DMS53 (cell line): ENCODE results near the gene EIF3M.
"Not testable (repeated sequence)": the region's sequence is repeated elsewhere in the genome, so short reads cannot be mapped to it uniquely, and the experiment has no call there.

Experiments used
- DNase-seq: peaks from one replicate; lab custom pipeline; 2025; lab: John Stamatoyannopoulos, UW

Gene EIF3M

GRCh38 chr11:32597921-32598320 is 14.3 kb downstream of the EIF3M start:
- DNase-seq: no peak

DNA sequence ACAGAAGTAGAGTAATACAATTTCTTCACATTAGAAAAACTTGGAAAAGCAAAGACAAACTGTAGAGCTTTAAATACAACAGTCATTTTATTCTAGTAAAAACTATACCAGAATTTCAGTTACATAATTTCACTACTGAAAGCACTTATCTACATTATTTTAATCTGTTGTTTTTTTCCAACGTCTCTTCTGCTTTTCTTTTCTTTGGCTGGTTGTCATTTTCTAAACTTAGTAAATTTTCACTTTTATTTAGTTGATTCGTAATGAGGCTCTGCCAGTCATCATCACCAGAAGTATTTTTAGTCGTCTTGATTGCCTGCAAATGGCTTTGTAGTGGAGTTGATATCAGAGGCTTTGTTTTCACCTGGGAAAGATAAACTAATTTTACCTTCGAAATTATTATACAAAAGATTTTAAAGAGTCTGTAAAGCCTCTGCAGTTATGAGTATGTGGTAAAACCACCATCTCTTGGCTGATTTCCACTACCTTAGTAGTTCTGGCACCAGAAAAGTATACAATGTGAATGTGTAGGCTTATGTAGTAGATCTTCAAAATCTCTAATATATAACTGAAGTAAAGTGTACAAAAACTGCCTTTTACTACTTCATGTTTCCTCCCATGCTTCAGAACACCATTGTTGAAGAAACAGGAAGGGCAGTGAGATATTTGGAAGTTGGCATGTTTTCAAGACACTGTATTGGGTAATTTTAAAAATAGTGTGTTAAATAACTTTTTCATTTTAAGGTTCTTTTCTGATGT is 19.2 kb downstream of the EIF3M start:
- no peak for DNase-seq

DNA sequence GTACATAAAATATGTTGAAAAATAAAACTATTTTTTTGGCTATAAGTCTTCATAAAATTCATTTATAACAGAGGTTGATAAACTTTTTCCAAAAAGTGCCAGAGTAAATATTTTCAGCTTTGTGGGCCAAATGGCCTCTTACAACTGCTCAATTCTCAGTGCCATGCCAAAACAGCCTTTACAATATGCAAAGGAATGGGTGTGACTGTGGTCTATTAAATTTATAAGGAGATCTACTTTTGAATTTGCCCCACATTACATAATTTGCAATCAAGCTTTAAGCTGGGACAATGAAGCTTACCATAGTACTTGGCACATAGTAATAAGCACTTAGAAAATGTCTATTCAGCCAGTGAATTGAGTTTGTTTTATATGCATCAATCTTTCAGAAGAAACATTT is 22.6 kb downstream of the EIF3M start:
- DNase-seq: no peak

DNA sequence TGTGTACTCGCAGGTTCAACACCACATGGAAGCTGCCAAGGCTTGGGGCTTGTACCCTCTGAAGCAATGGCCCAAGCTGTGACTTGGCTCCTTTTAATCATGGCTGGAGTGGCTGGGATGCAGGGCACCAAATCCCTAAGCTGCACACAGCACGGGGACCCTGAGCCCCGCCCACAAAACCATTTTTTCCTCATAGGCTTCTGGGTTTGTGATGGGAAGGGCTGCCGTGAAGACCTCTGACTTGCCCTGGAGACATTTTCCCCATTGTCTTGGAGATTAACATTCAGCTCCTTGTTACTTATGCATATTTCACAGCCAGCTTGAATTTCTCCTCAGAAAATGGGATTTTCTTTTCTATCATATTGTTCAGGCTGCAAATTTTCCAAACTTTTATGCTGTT is 25.2 kb downstream of the EIF3M start:
- not testable (repeated sequence) for DNase-seq

DNA sequence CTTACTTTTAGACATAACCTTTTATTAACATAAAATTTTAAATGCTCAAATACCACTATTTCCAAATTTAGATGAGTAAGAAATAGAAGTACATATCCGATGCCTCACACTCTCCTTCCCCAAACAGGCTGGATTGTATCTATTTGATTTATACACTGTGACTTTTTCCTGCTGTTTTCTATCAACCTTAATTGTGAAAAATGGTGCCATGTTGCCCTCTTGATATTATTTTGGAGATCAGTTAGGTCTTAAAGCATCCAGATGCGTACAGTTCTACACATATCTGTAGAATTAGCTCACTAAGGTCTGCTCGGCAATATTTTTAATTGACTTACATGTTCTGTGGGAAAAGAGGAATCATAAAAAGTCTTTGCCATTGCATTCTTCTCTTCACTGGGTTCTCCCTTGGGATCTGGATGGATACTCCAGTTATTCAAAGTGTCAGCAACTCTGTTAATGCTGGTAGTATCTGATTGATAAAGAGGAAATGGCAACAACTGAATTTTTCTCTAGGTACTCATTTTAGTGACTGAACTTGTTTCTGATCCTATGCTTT is 27.2 kb downstream of the EIF3M start:
- DNase-seq: no peak

DNA sequence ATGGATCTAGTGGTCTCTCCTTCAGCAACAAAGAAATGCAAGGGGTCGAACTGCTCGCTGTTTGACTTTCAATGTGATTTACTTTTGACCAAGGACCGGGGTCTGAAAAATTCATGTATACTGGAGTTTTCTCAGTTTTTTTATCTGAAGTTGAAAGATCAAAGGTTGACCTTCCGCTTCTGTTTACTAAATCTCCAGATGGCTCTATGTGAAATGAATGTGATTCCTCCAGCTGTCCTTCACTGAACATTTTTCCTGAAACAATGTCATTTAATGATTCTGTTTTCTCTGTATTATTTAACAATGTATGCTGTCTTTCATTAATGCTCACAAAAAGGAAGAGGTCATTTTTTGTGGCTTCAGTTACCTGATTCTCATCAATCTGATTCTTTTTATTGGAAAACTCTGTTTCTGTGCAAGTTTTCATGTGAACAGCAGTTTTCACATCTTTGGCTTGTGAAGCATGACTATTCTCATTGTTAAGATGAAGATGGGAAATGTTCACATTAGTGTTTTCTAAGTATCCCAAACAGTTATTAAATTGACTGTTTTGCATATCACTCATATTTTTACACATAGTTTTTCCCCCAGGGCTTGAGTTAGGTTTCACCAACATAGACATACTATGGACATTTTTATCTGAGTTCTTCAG is 30.0 kb downstream of the EIF3M start:
- DNase-seq: peak; percentile 32

DNA sequence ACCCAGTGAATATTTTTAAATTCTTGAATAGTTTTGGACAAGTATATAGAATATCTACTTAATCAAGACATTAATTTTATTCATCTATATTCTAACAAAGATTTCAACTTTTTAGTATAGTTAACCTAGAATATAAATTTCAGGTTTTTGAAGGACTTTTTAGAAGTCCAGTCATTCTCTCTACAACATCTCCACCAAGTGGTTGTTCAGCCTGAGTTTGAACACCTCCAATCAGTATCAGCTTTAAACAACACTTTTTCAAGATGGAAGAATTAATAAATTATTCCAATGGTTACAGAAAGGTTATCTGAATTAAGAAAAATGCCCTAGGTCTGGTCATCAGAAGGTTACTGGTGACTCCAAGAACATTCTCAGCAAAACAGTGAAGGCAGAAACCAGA is 31.8 kb downstream of the EIF3M start:
- DNase-seq: peak; percentile 13

DNA sequence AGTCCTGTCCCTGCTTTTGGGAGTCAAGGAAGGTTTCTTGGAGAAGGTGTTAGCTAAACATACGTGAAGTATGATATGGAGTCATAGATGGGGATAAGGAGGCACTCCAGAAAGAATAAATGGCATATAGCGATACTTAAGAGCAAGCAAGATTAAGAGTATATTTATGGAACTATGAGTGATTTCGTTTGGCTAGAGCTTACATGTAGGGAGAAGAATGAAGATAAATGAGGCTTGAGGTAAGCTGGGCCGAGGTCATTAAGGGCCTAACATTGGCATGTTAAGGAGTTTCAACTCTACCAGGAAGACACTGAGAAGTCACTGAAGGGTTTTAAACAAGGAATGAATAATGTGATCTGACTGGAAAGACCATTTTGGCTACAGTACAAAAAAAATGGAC is 33.3 kb downstream of the EIF3M start:
- DNase-seq: no peak

DNA sequence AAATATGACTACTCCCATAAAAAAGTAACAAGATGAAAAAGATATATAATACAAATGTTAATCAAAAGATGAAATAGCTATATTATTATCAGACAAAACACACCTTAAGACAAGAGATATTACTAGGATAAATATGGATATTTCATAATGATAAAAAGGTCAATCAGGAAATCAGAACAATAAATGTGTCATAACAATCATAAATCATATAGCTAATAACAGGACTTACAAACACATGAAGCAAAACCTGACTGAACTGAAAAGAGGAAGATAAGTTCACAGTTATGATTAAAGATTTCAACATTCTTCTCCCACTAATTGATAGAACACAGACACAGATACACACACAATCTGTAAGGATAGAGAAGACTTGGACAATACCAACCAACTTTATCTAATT is 47.2 kb downstream of the EIF3M start:
- DNase-seq: no peak

GRCh38 chr11:32635819-32636218 is 52.2 kb downstream of the EIF3M start:
- no peak for DNase-seq

GRCh38 chr11:32641361-32641760 is 57.7 kb downstream of the EIF3M start:
- no peak for DNase-seq

DNA sequence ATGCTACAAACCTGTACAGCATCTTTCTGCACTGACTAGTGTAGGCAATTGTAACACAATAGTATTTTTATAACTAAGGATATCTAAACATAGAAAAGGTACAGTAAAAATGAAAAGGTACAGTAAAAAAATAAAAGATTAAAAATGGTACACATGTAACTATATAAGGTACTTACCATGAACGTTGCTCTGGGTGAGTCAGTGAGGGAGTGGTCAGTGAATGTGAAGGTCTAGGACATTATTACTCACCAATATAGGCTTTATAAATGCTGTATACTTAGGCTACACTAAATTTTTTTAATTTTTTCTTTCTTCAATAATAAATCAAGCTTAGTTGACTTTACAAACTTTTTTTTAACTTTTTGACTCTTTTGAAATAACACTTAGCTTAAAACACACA is 59.9 kb downstream of the EIF3M start:
- no peak for DNase-seq
